SH-SY5Y (cell line): ENCODE measurements around the gene MMAB.

ENCODE experiments used
- GATA2 ChIP-seq: IDR thresholded peaks from 2 replicates; pipeline ENCODE4 v1.6.1; 2011; ENCODE audit warnings: mild to moderate bottlenecking, low read depth, low read length
- GATA3 ChIP-seq: IDR thresholded peaks from 2 replicates; pipeline ENCODE4 v1.6.1; 2011; ENCODE audit warnings: low read depth, mild to moderate bottlenecking, low read length, moderate library complexity

- no peak for TF ChIP-seq GATA3
- TF ChIP-seq GATA2, result no peak
Observed at GRCh38 chr12:109513051-109513450, 60.3 kb downstream of the MMAB start.
